ENCODE results near the gene PRICKLE1.

Gene PRICKLE1

DNA sequence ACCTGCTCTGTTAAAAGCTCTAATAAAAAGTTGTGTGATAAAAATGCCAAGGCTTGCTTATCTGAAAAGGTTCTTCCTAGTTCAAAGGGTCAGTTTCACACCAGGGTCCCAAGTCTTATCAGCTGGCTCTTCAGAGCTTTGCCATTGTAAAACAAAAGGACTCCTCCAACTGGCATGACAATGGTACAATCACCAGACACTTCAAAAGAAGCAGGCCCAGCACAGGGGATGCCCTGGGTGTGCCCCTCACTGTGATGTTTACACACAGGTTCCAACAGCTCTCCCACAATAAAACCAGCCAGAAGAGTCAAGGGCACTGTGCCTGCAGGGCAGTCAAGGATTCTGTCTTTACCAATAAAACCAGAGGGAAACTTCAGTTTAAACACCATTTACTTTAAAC, 78.7 kb downstream of the PRICKLE1 start:
- no peak for DNase-seq (ENCODE audit: low read depth in 1 of 2, low spot score in 1 of 2)
- TF ChIP-seq SPI1 (IDR thresholded peaks at IDR 0.05; ENCODE audit: borderline replicate concordance, low read depth) (no peak), GABPA (IDR thresholded peaks at IDR 0.05; ENCODE audit: low read depth) (no peak), POLR2AphosphoS5 (IDR thresholded peaks at IDR 0.05; ENCODE audit: low read depth) (no peak)
- TF ChIP-seq, protein P1, sequence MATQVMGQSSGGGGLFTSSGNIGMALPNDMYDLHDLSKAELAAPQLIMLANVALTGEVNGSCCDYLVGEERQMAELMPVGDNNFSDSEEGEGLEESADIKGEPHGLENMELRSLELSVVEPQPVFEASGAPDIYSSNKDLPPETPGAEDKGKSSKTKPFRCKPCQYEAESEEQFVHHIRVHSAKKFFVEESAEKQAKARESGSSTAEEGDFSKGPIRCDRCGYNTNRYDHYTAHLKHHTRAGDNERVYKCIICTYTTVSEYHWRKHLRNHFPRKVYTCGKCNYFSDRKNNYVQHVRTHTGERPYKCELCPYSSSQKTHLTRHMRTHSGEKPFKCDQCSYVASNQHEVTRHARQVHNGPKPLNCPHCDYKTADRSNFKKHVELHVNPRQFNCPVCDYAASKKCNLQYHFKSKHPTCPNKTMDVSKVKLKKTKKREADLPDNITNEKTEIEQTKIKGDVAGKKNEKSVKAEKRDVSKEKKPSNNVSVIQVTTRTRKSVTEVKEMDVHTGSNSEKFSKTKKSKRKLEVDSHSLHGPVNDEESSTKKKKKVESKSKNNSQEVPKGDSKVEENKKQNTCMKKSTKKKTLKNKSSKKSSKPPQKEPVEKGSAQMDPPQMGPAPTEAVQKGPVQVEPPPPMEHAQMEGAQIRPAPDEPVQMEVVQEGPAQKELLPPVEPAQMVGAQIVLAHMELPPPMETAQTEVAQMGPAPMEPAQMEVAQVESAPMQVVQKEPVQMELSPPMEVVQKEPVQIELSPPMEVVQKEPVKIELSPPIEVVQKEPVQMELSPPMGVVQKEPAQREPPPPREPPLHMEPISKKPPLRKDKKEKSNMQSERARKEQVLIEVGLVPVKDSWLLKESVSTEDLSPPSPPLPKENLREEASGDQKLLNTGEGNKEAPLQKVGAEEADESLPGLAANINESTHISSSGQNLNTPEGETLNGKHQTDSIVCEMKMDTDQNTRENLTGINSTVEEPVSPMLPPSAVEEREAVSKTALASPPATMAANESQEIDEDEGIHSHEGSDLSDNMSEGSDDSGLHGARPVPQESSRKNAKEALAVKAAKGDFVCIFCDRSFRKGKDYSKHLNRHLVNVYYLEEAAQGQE (IDR thresholded peaks at IDR 0.05; ENCODE audit: insufficient replicate concordance, low read depth) = no peak
- H3K27me3 ChIP-seq (ENCODE audit: insufficient read depth, poor library complexity, severe bottlenecking) = no peaks in the 10 kb centered on the region
- H3K27ac ChIP-seq (replicated peaks) = no peak overlapping the region
- H3K4me3 ChIP-seq (replicated peaks; ENCODE audit: insufficient read depth, low read length) = no peak overlapping the region

DNA sequence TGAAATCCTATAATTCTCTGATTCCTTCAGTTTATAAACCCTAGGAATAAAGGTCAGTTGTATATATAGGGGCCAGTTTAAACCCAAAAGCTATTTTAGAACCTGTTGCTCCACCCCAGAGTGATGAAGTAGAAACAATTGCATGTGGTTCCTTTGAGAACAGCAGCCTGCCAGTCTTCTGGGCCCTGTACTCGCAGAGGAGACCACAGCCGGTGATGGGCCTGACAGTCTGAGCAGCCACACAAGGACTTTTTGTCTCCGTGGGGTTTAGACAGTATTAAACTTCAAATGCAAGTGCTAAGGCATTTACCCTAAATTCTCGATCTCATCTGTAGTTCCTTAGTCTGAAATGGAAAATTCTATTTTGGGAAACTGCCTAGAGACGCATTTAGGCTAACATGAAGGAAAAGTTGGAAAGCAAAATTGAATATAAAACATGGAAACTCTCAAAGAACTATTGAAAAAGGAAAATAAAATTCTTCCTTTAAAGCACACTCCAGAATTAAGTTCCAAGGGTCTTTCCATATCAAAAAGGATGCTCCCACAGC, 80.6 kb downstream of the PRICKLE1 start:
- Histone ChIP-seq H3K27ac (replicated peaks) (no peak overlapping the region), H3K4me3 (replicated peaks; ENCODE audit: insufficient read depth, low read length) (no peak overlapping the region), H3K27me3 (ENCODE audit: insufficient read depth, poor library complexity, severe bottlenecking) (peaks cover 2% of the 10 kb centered on the region)
- TF ChIP-seq, protein P2, sequence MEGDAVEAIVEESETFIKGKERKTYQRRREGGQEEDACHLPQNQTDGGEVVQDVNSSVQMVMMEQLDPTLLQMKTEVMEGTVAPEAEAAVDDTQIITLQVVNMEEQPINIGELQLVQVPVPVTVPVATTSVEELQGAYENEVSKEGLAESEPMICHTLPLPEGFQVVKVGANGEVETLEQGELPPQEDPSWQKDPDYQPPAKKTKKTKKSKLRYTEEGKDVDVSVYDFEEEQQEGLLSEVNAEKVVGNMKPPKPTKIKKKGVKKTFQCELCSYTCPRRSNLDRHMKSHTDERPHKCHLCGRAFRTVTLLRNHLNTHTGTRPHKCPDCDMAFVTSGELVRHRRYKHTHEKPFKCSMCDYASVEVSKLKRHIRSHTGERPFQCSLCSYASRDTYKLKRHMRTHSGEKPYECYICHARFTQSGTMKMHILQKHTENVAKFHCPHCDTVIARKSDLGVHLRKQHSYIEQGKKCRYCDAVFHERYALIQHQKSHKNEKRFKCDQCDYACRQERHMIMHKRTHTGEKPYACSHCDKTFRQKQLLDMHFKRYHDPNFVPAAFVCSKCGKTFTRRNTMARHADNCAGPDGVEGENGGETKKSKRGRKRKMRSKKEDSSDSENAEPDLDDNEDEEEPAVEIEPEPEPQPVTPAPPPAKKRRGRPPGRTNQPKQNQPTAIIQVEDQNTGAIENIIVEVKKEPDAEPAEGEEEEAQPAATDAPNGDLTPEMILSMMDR (IDR thresholded peaks at IDR 0.05; ENCODE audit: insufficient read depth, low read length) = no peak
- TF ChIP-seq POLR2AphosphoS5 (IDR thresholded peaks at IDR 0.05; ENCODE audit: low read depth) (no peak), SPI1 (IDR thresholded peaks at IDR 0.05; ENCODE audit: borderline replicate concordance, low read depth) (no peak), GABPA (IDR thresholded peaks at IDR 0.05; ENCODE audit: low read depth) (no peak)
- TF ChIP-seq, protein P1 (IDR thresholded peaks at IDR 0.05; ENCODE audit: insufficient replicate concordance, low read depth) = no peak
- no peak for DNase-seq (ENCODE audit: low read depth in 1 of 2, low spot score in 1 of 2)

DNA sequence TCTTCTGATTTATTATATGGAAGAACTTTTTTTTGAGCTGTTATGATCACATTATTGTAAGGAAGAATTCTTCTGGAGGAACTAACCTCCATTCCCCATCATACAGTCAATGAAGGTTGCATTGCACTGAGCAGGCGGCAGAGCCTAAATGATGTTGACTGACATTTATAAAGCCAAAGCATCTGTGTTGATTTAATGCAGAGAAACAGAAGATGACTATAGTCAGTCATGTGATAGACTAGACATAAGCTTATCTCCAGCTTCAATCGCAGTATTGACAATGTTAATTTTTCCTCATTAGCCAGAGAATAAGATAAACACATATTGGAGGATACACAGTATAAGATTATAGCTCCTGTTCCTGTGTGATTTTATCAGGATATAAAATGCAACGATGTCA, 82.0 kb downstream of the PRICKLE1 start:
- no peak overlapping the region for H3K27ac ChIP-seq (replicated peaks)
- no peak for DNase-seq (ENCODE audit: low read depth in 1 of 2, low spot score in 1 of 2)
- H3K27me3 ChIP-seq (ENCODE audit: insufficient read depth, poor library complexity, severe bottlenecking) = peaks cover 2% of the 10 kb centered on the region
- TF ChIP-seq POLR2AphosphoS5 (IDR thresholded peaks at IDR 0.05; ENCODE audit: low read depth) = no peak
- TF ChIP-seq GABPA (IDR thresholded peaks at IDR 0.05; ENCODE audit: low read depth) = no peak
- TF ChIP-seq, protein P2 (IDR thresholded peaks at IDR 0.05; ENCODE audit: insufficient read depth, low read length) = no peak
- no peak for TF ChIP-seq SPI1 (IDR thresholded peaks at IDR 0.05; ENCODE audit: borderline replicate concordance, low read depth)
- TF ChIP-seq, protein P1 (IDR thresholded peaks at IDR 0.05; ENCODE audit: insufficient replicate concordance, low read depth) = no peak
- no peak overlapping the region for H3K4me3 ChIP-seq (replicated peaks; ENCODE audit: insufficient read depth, low read length)

All from HL-60 (cell line).